Vagina (tissue), 2 donors: ENCODE measurements around the gene LCP1.

Source experiments
- POLR2A ChIP-seq, 2 donors: fragments of 450-650 bp; IDR thresholded peaks; one replicate each; pipeline ENCODE4 v1.6.1; 2017; ENCODE audit warnings: antibody characterized with exemption in 2 of 2, mild to moderate bottlenecking in 2 of 2, moderate library complexity in 2 of 2
- TF ChIP-seq, protein P1 (sequence below), 3 experiments: fragments of 450-650 bp in 2 of 3; fragments of 200-600 bp in 1 of 3; sonication (generic) in 1 of 3; IDR thresholded peaks; one replicate each; pipeline ENCODE4 v1.5.1; 2017 to 2019; ENCODE audit warnings: antibody characterized with exemption in 3 of 3, mild to moderate bottlenecking in 2 of 3, moderate library complexity in 2 of 3

DNA sequence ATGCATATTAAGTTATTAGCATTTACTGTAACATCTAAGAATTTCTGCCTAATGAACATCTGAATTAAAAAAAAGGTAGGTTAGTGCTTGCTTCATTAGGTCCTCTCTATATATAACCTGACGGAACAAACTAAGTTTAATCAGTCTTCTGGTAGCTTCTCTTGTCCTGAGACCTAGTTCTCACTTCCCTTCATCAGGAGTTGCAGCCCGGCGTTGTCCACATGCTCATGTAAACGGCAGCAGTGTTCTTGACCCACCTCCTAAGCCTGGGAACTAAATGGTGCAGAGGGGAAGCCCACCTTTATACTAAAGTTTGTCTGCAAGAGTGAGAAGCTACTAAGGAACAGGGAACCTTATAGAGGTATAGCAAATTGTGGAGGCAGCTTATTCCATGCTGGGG is 45.3 kb downstream of the LCP1 start:
- TF ChIP-seq POLR2A (IDR thresholded peaks at IDR 0.05): no peak
- TF ChIP-seq, protein P1, sequence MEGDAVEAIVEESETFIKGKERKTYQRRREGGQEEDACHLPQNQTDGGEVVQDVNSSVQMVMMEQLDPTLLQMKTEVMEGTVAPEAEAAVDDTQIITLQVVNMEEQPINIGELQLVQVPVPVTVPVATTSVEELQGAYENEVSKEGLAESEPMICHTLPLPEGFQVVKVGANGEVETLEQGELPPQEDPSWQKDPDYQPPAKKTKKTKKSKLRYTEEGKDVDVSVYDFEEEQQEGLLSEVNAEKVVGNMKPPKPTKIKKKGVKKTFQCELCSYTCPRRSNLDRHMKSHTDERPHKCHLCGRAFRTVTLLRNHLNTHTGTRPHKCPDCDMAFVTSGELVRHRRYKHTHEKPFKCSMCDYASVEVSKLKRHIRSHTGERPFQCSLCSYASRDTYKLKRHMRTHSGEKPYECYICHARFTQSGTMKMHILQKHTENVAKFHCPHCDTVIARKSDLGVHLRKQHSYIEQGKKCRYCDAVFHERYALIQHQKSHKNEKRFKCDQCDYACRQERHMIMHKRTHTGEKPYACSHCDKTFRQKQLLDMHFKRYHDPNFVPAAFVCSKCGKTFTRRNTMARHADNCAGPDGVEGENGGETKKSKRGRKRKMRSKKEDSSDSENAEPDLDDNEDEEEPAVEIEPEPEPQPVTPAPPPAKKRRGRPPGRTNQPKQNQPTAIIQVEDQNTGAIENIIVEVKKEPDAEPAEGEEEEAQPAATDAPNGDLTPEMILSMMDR (IDR thresholded peaks at IDR 0.05): no peak
